ENCODE results near the gene MAPT.
A peak's percentile ranks its signal among the peaks of the same experiment; 100 is the strongest.

MAPT gene

GRCh38 chr17:45894022-45894784 is at the start of gene MAPT:
MAPT (plus strand) TSS chr17:45894554; CDS start chr17:45962338, 67,784 bp downstream.
- peak; percentile 90 for DNase-seq
- Mint-ChIP-seq H3K4me1 (ENCODE audit: low read depth) (peaks cover 27% of the 10 kb centered on the region), H3K4me3 (peak within 1 kb of the TSS; percentile 76), H3K27me3 (peaks cover 47% of the 10 kb centered on the region), H3K9me3 (peaks cover 2% of the 10 kb centered on the region), H3K36me3 (ENCODE audit: low read depth) (no peaks in the 10 kb centered on the region), H3K27ac (peak within 1 kb of the TSS; percentile 18)

GRCh38 chr17:45844695-45845375 is 49.5 kb upstream of the MAPT start, which contains the start of gene SPPL2C:
SPPL2C (plus strand) TSS chr17:45844881; CDS start chr17:45844907, 26 bp downstream.
- H3K27ac Mint-ChIP-seq: no peak within 1 kb of the TSS
- no peak within 1 kb of the TSS for H3K4me3 Mint-ChIP-seq
- no peaks in the 10 kb centered on the region for H3K9me3 Mint-ChIP-seq
- no peaks in the 10 kb centered on the region for H3K27me3 Mint-ChIP-seq
- no peaks in the 10 kb centered on the region for H3K36me3 Mint-ChIP-seq (ENCODE audit: low read depth)
- no peak for DNase-seq
- no peaks in the 10 kb centered on the region for H3K4me1 Mint-ChIP-seq (ENCODE audit: low read depth)

- DNase-seq: no peak
- no peak overlapping the region for H3K27ac Mint-ChIP-seq
Observed at GRCh38 chr17:45845376-45846185, 48.8 kb upstream of the MAPT start.

GRCh38 chr17:45846223-45846622 is 48.1 kb upstream of the MAPT start:
- no peaks in the 10 kb centered on the region for H3K4me1 Mint-ChIP-seq (ENCODE audit: low read depth)
- no peak overlapping the region for H3K4me3 Mint-ChIP-seq
- H3K27me3 Mint-ChIP-seq: peaks cover 3% of the 10 kb centered on the region
- H3K27ac Mint-ChIP-seq: no peak overlapping the region
- DNase-seq: no peak
- no peaks in the 10 kb centered on the region for H3K36me3 Mint-ChIP-seq (ENCODE audit: low read depth)
- no peaks in the 10 kb centered on the region for H3K9me3 Mint-ChIP-seq

More at GRCh38 chr17:45845376-45846185, 48.8 kb upstream of the MAPT start:
- Mint-ChIP-seq H3K36me3 (ENCODE audit: low read depth) (no peaks in the 10 kb centered on the region), H3K9me3 (no peaks in the 10 kb centered on the region), H3K4me3 (no peak overlapping the region), H3K4me1 (ENCODE audit: low read depth) (no peaks in the 10 kb centered on the region), H3K27me3 (no peaks in the 10 kb centered on the region)

- Mint-ChIP-seq H3K36me3 (ENCODE audit: low read depth) (no peaks in the 10 kb centered on the region), H3K9me3 (no peaks in the 10 kb centered on the region), H3K27ac (no peak overlapping the region), H3K27me3 (peaks cover 3% of the 10 kb centered on the region), H3K4me3 (no peak overlapping the region), H3K4me1 (ENCODE audit: low read depth) (no peaks in the 10 kb centered on the region)
- no peak for DNase-seq
Observed at GRCh38 chr17:45846646-45847045, 47.7 kb upstream of the MAPT start.

GRCh38 chr17:45847101-45847500 is 47.3 kb upstream of the MAPT start:
- H3K27ac Mint-ChIP-seq: no peak overlapping the region
- peaks cover 4% of the 10 kb centered on the region for H3K27me3 Mint-ChIP-seq
- H3K4me3 Mint-ChIP-seq: no peak overlapping the region
- DNase-seq: no peak
- no peaks in the 10 kb centered on the region for H3K9me3 Mint-ChIP-seq
- H3K36me3 Mint-ChIP-seq (ENCODE audit: low read depth): no peaks in the 10 kb centered on the region
- no peaks in the 10 kb centered on the region for H3K4me1 Mint-ChIP-seq (ENCODE audit: low read depth)

- no peak for DNase-seq
- Mint-ChIP-seq H3K27me3 (peaks cover 9% of the 10 kb centered on the region), H3K4me1 (ENCODE audit: low read depth) (peaks cover 2% of the 10 kb centered on the region), H3K4me3 (no peak overlapping the region), H3K9me3 (no peaks in the 10 kb centered on the region), H3K27ac (no peak overlapping the region), H3K36me3 (ENCODE audit: low read depth) (no peaks in the 10 kb centered on the region)
Observed at GRCh38 chr17:45847747-45848146, 46.6 kb upstream of the MAPT start.

- no peaks in the 10 kb centered on the region for H3K9me3 Mint-ChIP-seq
- no peak overlapping the region for H3K4me3 Mint-ChIP-seq
- H3K4me1 Mint-ChIP-seq (ENCODE audit: low read depth): peaks cover 4% of the 10 kb centered on the region
- peaks cover 12% of the 10 kb centered on the region for H3K27me3 Mint-ChIP-seq
- no peaks in the 10 kb centered on the region for H3K36me3 Mint-ChIP-seq (ENCODE audit: low read depth)
- DNase-seq: no peak
- H3K27ac Mint-ChIP-seq: no peak overlapping the region
Observed at GRCh38 chr17:45848405-45848804, 45.9 kb upstream of the MAPT start.

- H3K36me3 Mint-ChIP-seq (ENCODE audit: low read depth): no peaks in the 10 kb centered on the region
- H3K4me1 Mint-ChIP-seq (ENCODE audit: low read depth): peaks cover 4% of the 10 kb centered on the region
- no peak for DNase-seq
- no peak overlapping the region for H3K4me3 Mint-ChIP-seq
- no peak overlapping the region for H3K27ac Mint-ChIP-seq
- peaks cover 17% of the 10 kb centered on the region for H3K27me3 Mint-ChIP-seq
- no peaks in the 10 kb centered on the region for H3K9me3 Mint-ChIP-seq
Observed at GRCh38 chr17:45848868-45849535, 45.4 kb upstream of the MAPT start.

GRCh38 chr17:45849536-45849990 is 44.8 kb upstream of the MAPT start:
- Mint-ChIP-seq H3K4me3 (no peak overlapping the region), H3K27ac (no peak overlapping the region), H3K27me3 (peaks cover 20% of the 10 kb centered on the region), H3K9me3 (no peaks in the 10 kb centered on the region), H3K36me3 (ENCODE audit: low read depth) (no peaks in the 10 kb centered on the region), H3K4me1 (ENCODE audit: low read depth) (peaks cover 4% of the 10 kb centered on the region)
- no peak for DNase-seq

GRCh38 chr17:45850011-45850410 is 44.3 kb upstream of the MAPT start:
- no peaks in the 10 kb centered on the region for H3K9me3 Mint-ChIP-seq
- H3K27me3 Mint-ChIP-seq: peaks cover 20% of the 10 kb centered on the region
- no peaks in the 10 kb centered on the region for H3K36me3 Mint-ChIP-seq (ENCODE audit: low read depth)
- no peak overlapping the region for H3K27ac Mint-ChIP-seq
- H3K4me1 Mint-ChIP-seq (ENCODE audit: low read depth): peaks cover 4% of the 10 kb centered on the region
- H3K4me3 Mint-ChIP-seq: no peak overlapping the region
- no peak for DNase-seq

GRCh38 chr17:45850468-45850867 is 43.9 kb upstream of the MAPT start:
- peaks cover 4% of the 10 kb centered on the region for H3K4me1 Mint-ChIP-seq (ENCODE audit: low read depth)
- no peak overlapping the region for H3K27ac Mint-ChIP-seq
- peaks cover 24% of the 10 kb centered on the region for H3K27me3 Mint-ChIP-seq
- H3K4me3 Mint-ChIP-seq: no peak overlapping the region
- H3K36me3 Mint-ChIP-seq (ENCODE audit: low read depth): no peaks in the 10 kb centered on the region
- no peaks in the 10 kb centered on the region for H3K9me3 Mint-ChIP-seq
- no peak for DNase-seq

- no peak overlapping the region for H3K4me3 Mint-ChIP-seq
- H3K27me3 Mint-ChIP-seq: peaks cover 27% of the 10 kb centered on the region
Observed at GRCh38 chr17:45851022-45851421, 43.3 kb upstream of the MAPT start.

GRCh38 chr17:45851464-45851863 is 42.9 kb upstream of the MAPT start:
- no peak overlapping the region for H3K4me3 Mint-ChIP-seq
- peaks cover 4% of the 10 kb centered on the region for H3K4me1 Mint-ChIP-seq (ENCODE audit: low read depth)
- no peaks in the 10 kb centered on the region for H3K36me3 Mint-ChIP-seq (ENCODE audit: low read depth)
- no peak for DNase-seq
- no peak overlapping the region for H3K27ac Mint-ChIP-seq
- H3K27me3 Mint-ChIP-seq: peaks cover 28% of the 10 kb centered on the region
- no peaks in the 10 kb centered on the region for H3K9me3 Mint-ChIP-seq

More at GRCh38 chr17:45851022-45851421, 43.3 kb upstream of the MAPT start:
- DNase-seq: no peak
- Mint-ChIP-seq H3K4me1 (ENCODE audit: low read depth) (peaks cover 4% of the 10 kb centered on the region), H3K9me3 (no peaks in the 10 kb centered on the region), H3K36me3 (ENCODE audit: low read depth) (no peaks in the 10 kb centered on the region), H3K27ac (no peak overlapping the region)

All from activated T-cell treated with anti-CD3 and anti-CD28 coated beads, Interleukin-2, amount 50 U/mL, for 24 hours (primary cell).